Upper lobe of left lung (tissue), 6 donors: ENCODE measurements around the gene ATG2B. TPM values are rescaled to one million over a fixed set of nuclear protein-coding genes. Genes with fewer than 3 reads are reported as not detected.

ENCODE experiments used
- ATAC-seq, 2 donors: fragments of 200-7000 bp; cut with Tn5 transposase; one replicate each; pipeline ENCODE4 v1.9.1; 2022; ENCODE audit warnings: mild to moderate bottlenecking in 2 of 2, moderate library complexity in 2 of 2; ENCODE audit not compliant: low FRiP score in 2 of 2
- DNase-seq, 2 donors: peaks; one replicate each; pipeline ENCODE4 v3.0.0-alpha.2; 2019 to 2020
- H3K27ac ChIP-seq, 4 donors: fragments of 200-600 bp; sonication (generic); one replicate each; pipeline ENCODE4 v1.5.1; 2016 to 2019
- H3K27me3 ChIP-seq, 4 donors: fragments of 200-600 bp; sonication (generic); one replicate each; pipeline ENCODE4 v1.5.1; 2017 to 2019
- H3K36me3 ChIP-seq, 4 donors: fragments of 200-600 bp; sonication (generic); one replicate each; pipeline ENCODE4 v1.5.1; 2016 to 2019
- H3K4me1 ChIP-seq, 4 donors: fragments of 200-600 bp; sonication (generic); one replicate each; pipeline ENCODE4 v1.5.1; 2018 to 2019
- H3K4me3 ChIP-seq, 4 donors: fragments of 200-600 bp; sonication (generic); one replicate each; pipeline ENCODE4 v1.5.1; 2017 to 2019; ENCODE audit warnings: mild to moderate bottlenecking in 2 of 4, moderate library complexity in 1 of 4
- H3K9me3 ChIP-seq, 4 donors: fragments of 200-600 bp; sonication (generic); one replicate each; pipeline ENCODE4 v1.5.1; 2018 to 2019
- CTCF ChIP-seq, 6 experiments: fragments of 450-650 bp in 4 of 6; fragments of 200-600 bp in 2 of 6; sonication (generic) in 2 of 6; IDR thresholded peaks; one replicate each; pipeline ENCODE4 v1.5.1; 2016 to 2019; ENCODE audit warnings: antibody characterized with exemption in 6 of 6
- EP300 ChIP-seq, 4 donors: sonication (generic); formaldehyde crosslinking; IDR thresholded peaks; one replicate each; pipeline ENCODE4 v1.5.1; 2017; ENCODE audit warnings: antibody characterized with exemption in 4 of 4, control low read depth in 2 of 4
- POLR2A ChIP-seq, 4 donors: fragments of 450-650 bp; IDR thresholded peaks; one replicate each; pipeline ENCODE4 v1.5.1; 2016 to 2017; ENCODE audit warnings: antibody characterized with exemption in 4 of 4, mild to moderate bottlenecking in 2 of 4
- POLR2AphosphoS5 ChIP-seq, 2 donors: sonication (generic); formaldehyde crosslinking; IDR thresholded peaks; one replicate each; pipeline ENCODE4 v1.5.1; 2017; ENCODE audit warnings: antibody characterized with exemption in 2 of 2
- WGBS, 2 donors: methylation state at CpG; one replicate each; pipeline ENCODE4 v1.1.5; 2017 to 2018; 5-methylcytosine and 5-hydroxymethylcytosine counted together
- total RNA-seq, 6 donors: library from RNA; depleted of rRNA in 4 of 6; stranded (reverse); fragments of >200 nt in 4 of 6; gene quantifications; one replicate each; pipeline versions ENCODE4 v1.1.0 to v1.2.1, GENCODE V29; 2016 to 2021
- donor health status: DM: no; HTN: no; CAD: no; lungs with moderate emphysema.
- donor health status: DM: no; HTN: yes; CAD: no; lungs with severe emphysema.

The ATG2B gene
- total RNA-seq, 6 donors from 2014 or later, result 18.1 to 79.6 (median 20.0) TPM

- Histone ChIP-seq H3K27me3 (no peaks in the 10 kb centered on the region), H3K36me3 (peaks cover 0 to 43% (median 4%) of the 10 kb centered on the region in 4 donors), H3K4me1 (no peaks in the 10 kb centered on the region), H3K27ac (no peak overlapping the region), H3K4me3 (no peak overlapping the region), H3K9me3 (no peaks in the 10 kb centered on the region)
- ATAC-seq (no peak), DNase-seq (no peak)
- TF ChIP-seq CTCF (IDR thresholded peaks at IDR 0.05) (no peak), POLR2A (IDR thresholded peaks at IDR 0.05) (no peak), POLR2AphosphoS5 (IDR thresholded peaks at IDR 0.05) (no peak), EP300 (IDR thresholded peaks at IDR 0.05) (no peak)
- 74 to 76% methylated on average over 1 of the region's 1 CpG for WGBS, 2 donors
Observed at GRCh38 chr14:96384053-96384452, 20.9 kb upstream of the ATG2B start.

- H3K36me3 ChIP-seq, result peaks cover 0 to 43% (median 4%) of the 10 kb centered on the region in 4 donors
- ATAC-seq, result no peak
Observed at GRCh38 chr14:96383445-96383844, 20.3 kb upstream of the ATG2B start.

GRCh38 chr14:96380735-96381134 is 17.6 kb upstream of the ATG2B start:
- Histone ChIP-seq H3K9me3 (no peaks in the 10 kb centered on the region), H3K27ac (no peak overlapping the region), H3K27me3 (no peaks in the 10 kb centered on the region), H3K36me3 (peaks cover 0 to 32% (median 4%) of the 10 kb centered on the region in 4 donors), H3K4me1 (no peaks in the 10 kb centered on the region), H3K4me3 (no peak overlapping the region)
- ATAC-seq, result no peak
- 90 to 95% methylated on average over 3 of the region's 3 CpGs for whole genome bisulfite sequencing, 2 donors
- DNase-seq, result no peak
- TF ChIP-seq POLR2AphosphoS5 (IDR thresholded peaks at IDR 0.05), result no peak
- TF ChIP-seq EP300 (IDR thresholded peaks at IDR 0.05), result no peak
- no peak for TF ChIP-seq CTCF (IDR thresholded peaks at IDR 0.05)
- TF ChIP-seq POLR2A (IDR thresholded peaks at IDR 0.05), result no peak

More at GRCh38 chr14:96383445-96383844, 20.3 kb upstream of the ATG2B start:
- no peaks in the 10 kb centered on the region for H3K4me1 ChIP-seq
- WGBS, 2 donors, result 92 to 96% methylated on average over 2 of the region's 2 CpGs
- no peak overlapping the region for H3K27ac ChIP-seq
- no peak for DNase-seq
- H3K27me3 ChIP-seq, result no peaks in the 10 kb centered on the region
- no peaks in the 10 kb centered on the region for H3K9me3 ChIP-seq
- TF ChIP-seq POLR2A (IDR thresholded peaks at IDR 0.05), result no peak
- TF ChIP-seq EP300 (IDR thresholded peaks at IDR 0.05), result no peak
- TF ChIP-seq POLR2AphosphoS5 (IDR thresholded peaks at IDR 0.05), result no peak
- no peak for TF ChIP-seq CTCF (IDR thresholded peaks at IDR 0.05)
- H3K4me3 ChIP-seq, result no peak overlapping the region

DNA sequence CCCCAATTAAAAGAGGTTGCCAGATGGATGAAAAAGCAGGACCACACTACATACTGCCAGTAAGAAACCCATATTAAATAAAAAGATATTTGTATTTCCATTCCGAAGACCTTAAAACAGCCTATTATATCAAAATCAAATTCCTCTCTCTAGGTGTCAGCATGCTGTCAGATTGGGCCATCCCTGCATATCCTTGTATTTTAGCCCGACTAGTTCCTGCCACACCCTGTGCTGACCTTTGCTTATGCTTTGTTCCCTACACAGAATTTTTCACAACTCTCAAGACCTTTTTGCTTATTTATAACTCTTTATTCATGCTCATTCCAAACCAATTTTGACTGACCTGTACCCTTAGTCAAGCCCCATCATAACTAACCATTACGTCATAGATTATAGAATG is 13.0 kb upstream of the ATG2B start:
- Histone ChIP-seq H3K27ac (no peak overlapping the region), H3K4me3 (no peak overlapping the region), H3K36me3 (no peaks in the 10 kb centered on the region), H3K4me1 (no peaks in the 10 kb centered on the region), H3K27me3 (no peaks in the 10 kb centered on the region), H3K9me3 (no peaks in the 10 kb centered on the region)
- no peak for DNase-seq
- ATAC-seq, result no peak
- TF ChIP-seq EP300 (IDR thresholded peaks at IDR 0.05) (no peak), POLR2AphosphoS5 (IDR thresholded peaks at IDR 0.05) (no peak), CTCF (IDR thresholded peaks at IDR 0.05) (no peak), POLR2A (IDR thresholded peaks at IDR 0.05) (no peak)
- WGBS, 2 donors, result 84 to 89% methylated on average over 3 of the region's 3 CpGs

DNA sequence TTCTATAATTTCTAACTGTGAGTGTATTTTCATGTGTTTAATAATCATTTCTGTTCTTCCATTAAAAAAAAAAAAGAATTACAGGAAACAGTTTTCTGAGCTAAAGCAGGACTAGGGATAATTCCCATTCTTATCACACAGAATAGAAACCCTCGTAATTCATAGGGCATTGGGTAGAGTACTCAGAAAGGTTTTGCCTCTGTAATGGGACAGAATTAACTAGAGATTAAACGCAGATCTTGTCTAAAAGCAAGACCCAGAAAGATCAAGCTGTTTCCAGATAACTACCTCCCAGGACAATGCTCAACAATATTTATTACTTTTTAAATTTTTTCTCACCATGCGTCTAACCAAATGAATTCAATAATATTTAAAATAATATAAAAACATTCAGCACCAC is 10.4 kb upstream of the ATG2B start:
- WGBS, 2 donors, result 90% methylated on average over 3 of the region's 3 CpGs
- ATAC-seq, result no peak

More for the DNA sequence above, 10.4 kb upstream of the ATG2B start:
- Histone ChIP-seq H3K36me3 (no peaks in the 10 kb centered on the region), H3K4me1 (no peaks in the 10 kb centered on the region), H3K4me3 (no peak overlapping the region), H3K27me3 (no peaks in the 10 kb centered on the region), H3K9me3 (no peaks in the 10 kb centered on the region), H3K27ac (no peak overlapping the region)
- DNase-seq, result no peak
- no peak for TF ChIP-seq EP300 (IDR thresholded peaks at IDR 0.05)
- no peak for TF ChIP-seq POLR2A (IDR thresholded peaks at IDR 0.05)
- no peak for TF ChIP-seq CTCF (IDR thresholded peaks at IDR 0.05)
- TF ChIP-seq POLR2AphosphoS5 (IDR thresholded peaks at IDR 0.05), result no peak
